Anterior cingulate cortex (tissue), 58 donors: ENCODE data around the gene LEF1.
A peak's percentile ranks its signal among the peaks of the same experiment; 100 is the strongest.
"Not testable (repeated sequence)": the region's sequence is repeated elsewhere in the genome, so short reads cannot be mapped to it uniquely, and the experiment has no call there.

Source experiments
- DNase-seq, 58 donors: peaks; one replicate each; lab custom pipeline; 2025; lab: John Stamatoyannopoulos, UW

LEF1 gene

GRCh38 chr4:108072300-108072699, 96.4 kb downstream of the LEF1 start:
- no peak for DNase-seq

GRCh38 chr4:108070775-108071174, 98.0 kb downstream of the LEF1 start:
- DNase-seq: no peak

- DNase-seq: no peak
These were observed 100.3 kb downstream of the LEF1 start for GRCh38 chr4:108068442-108068841.

GRCh38 chr4:108060686-108061321, 107.9 kb downstream of the LEF1 start:
- no peak for DNase-seq

- DNase-seq: peak in 13 of 58 donors; percentile 2 to 14 (median 8)
These were observed 108.6 kb downstream of the LEF1 start for GRCh38 chr4:108060164-108060563.

GRCh38 chr4:108058685-108059440, 109.9 kb downstream of the LEF1 start:
- DNase-seq: no peak

- no peak for DNase-seq
These were observed 112.3 kb downstream of the LEF1 start for GRCh38 chr4:108056418-108056817.

GRCh38 chr4:108055787-108056186, 112.9 kb downstream of the LEF1 start:
- DNase-seq: no peak

GRCh38 chr4:108054025-108054638, 114.6 kb downstream of the LEF1 start:
- no peak for DNase-seq

GRCh38 chr4:108053251-108053711, 115.5 kb downstream of the LEF1 start:
- DNase-seq: no peak

- no peak for DNase-seq
These were observed 116.1 kb downstream of the LEF1 start for GRCh38 chr4:108052558-108053120.

GRCh38 chr4:108051343-108051742, 117.4 kb downstream of the LEF1 start:
- DNase-seq: no peak

- DNase-seq: not testable (repeated sequence)
These were observed 118.3 kb downstream of the LEF1 start for GRCh38 chr4:108050166-108051111.

GRCh38 chr4:108049406-108049805, 119.3 kb downstream of the LEF1 start:
- DNase-seq: no peak

- DNase-seq: no peak
These were observed 119.7 kb downstream of the LEF1 start for GRCh38 chr4:108048997-108049396.

GRCh38 chr4:108048157-108048556, 120.6 kb downstream of the LEF1 start:
- DNase-seq: no peak

- DNase-seq: peak in 1 of 58 donors; percentile 23
These were observed 121.5 kb downstream of the LEF1 start for GRCh38 chr4:108047199-108047598.

GRCh38 chr4:108045687-108046024, 123.1 kb downstream of the LEF1 start:
- DNase-seq: peak in 15 of 58 donors; percentile 4 to 50 (median 9)

- DNase-seq: no peak
These were observed 123.6 kb downstream of the LEF1 start for GRCh38 chr4:108044951-108045686.
